HG03378 (cell line): Measurements from ENCODE around the gene GGT7.

Experiments used
- ATAC-seq: cut with Tn5 transposase; IDR thresholded peaks from one replicate; pipeline ENCODE4 v1.9.1; 2021; ENCODE audit warnings: mild to moderate bottlenecking, moderate library complexity; ENCODE audit not compliant: unreplicated experiment

Gene GGT7

GRCh38 chr20:34797012-34797995, 75.4 kb downstream of the GGT7 start:
- ATAC-seq: no peak
